ENCODE measurements around the gene DYNC2I2.

- TF ChIP-seq CTCF (IDR thresholded peaks at IDR 0.05; ENCODE audit: insufficient read depth, low read length, poor library complexity, severe bottlenecking) (no peak), EZH2phosphoT487 (conservative IDR thresholded peaks at IDR 0.05; ENCODE audit: low read length) (no peak)
These were observed 18.1 kb downstream of the DYNC2I2 start for GRCh38 chr9:128638580-128638979.
